Kidney epithelial cell (primary cell): ENCODE data around the gene EDEM1. TPM values are rescaled to one million over a fixed set of nuclear protein-coding genes. Genes with fewer than 3 reads are reported as not detected.
"Not testable (repeated sequence)": the region's sequence is repeated elsewhere in the genome, so short reads cannot be mapped to it uniquely, and the experiment has no call there.

Experiments used
- DNase-seq: peaks from one replicate; pipeline ENCODE4 v3.0.0-alpha.2; 2010; ENCODE audit warnings: low read depth
- H3K27me3 ChIP-seq: 2 replicates; pipeline ENCODE4 v1.6.0; 2011; ENCODE audit warnings: low read length; ENCODE audit not compliant: control insufficient read depth, insufficient read depth
- H3K36me3 ChIP-seq: 2 replicates; pipeline ENCODE4 v1.5.1; 2011; ENCODE audit warnings: low read length; ENCODE audit not compliant: control insufficient read depth, insufficient read depth
- H3K4me3 ChIP-seq: 2 replicates; pipeline ENCODE4 v1.5.1; 2011; ENCODE audit warnings: low read depth, mild to moderate bottlenecking, control low read depth, low read length
- CTCF ChIP-seq: IDR thresholded peaks from 2 replicates; pipeline ENCODE4 v1.5.1; 2011; ENCODE audit warnings: mild to moderate bottlenecking, moderate library complexity, low read length, control low read depth, inconsistent platforms; ENCODE audit not compliant: insufficient read depth, poor library complexity, severe bottlenecking
- total RNA-seq: library from RNA; depleted of rRNA; stranded (reverse); fragments of >200 nt; gene quantifications from 2 replicates; pipeline ENCODE4 v1.2.3, GENCODE V29; 2015

Gene EDEM1
- total RNA-seq, 1 donor from 2014 or later = 56.9 TPM

- no peak for TF ChIP-seq CTCF
- DNase-seq = no peak
These were observed 44.0 kb upstream of the EDEM1 start for GRCh38 chr3:5143464-5143863.

GRCh38 chr3:5144316-5144994, 43.1 kb upstream of the EDEM1 start:
- Histone ChIP-seq H3K4me3 (no peak overlapping the region), H3K27me3 (no peaks in the 10 kb centered on the region), H3K36me3 (no peaks in the 10 kb centered on the region)
- DNase-seq = no peak
- TF ChIP-seq CTCF = no peak

More at GRCh38 chr3:5143464-5143863, 44.0 kb upstream of the EDEM1 start:
- H3K4me3 ChIP-seq = no peak overlapping the region
- H3K36me3 ChIP-seq = no peaks in the 10 kb centered on the region
- H3K27me3 ChIP-seq = no peaks in the 10 kb centered on the region

GRCh38 chr3:5145120-5145519, 42.4 kb upstream of the EDEM1 start:
- H3K27me3 ChIP-seq = no peaks in the 10 kb centered on the region
- no peak overlapping the region for H3K4me3 ChIP-seq
- TF ChIP-seq CTCF = no peak
- no peak for DNase-seq
- H3K36me3 ChIP-seq = no peaks in the 10 kb centered on the region

GRCh38 chr3:5147152-5147551, 40.4 kb upstream of the EDEM1 start:
- H3K36me3 ChIP-seq, H3K27me3 ChIP-seq, H3K4me3 ChIP-seq, DNase-seq: not testable (repeated sequence)

- no peak overlapping the region for H3K4me3 ChIP-seq
- H3K36me3 ChIP-seq = no peaks in the 10 kb centered on the region
- DNase-seq = no peak
- H3K27me3 ChIP-seq = no peaks in the 10 kb centered on the region
- TF ChIP-seq CTCF = no peak
These were observed 38.1 kb upstream of the EDEM1 start for GRCh38 chr3:5149306-5149880.

- Histone ChIP-seq H3K36me3 (no peaks in the 10 kb centered on the region), H3K4me3 (no peak overlapping the region), H3K27me3 (no peaks in the 10 kb centered on the region)
- DNase-seq = no peak
- no peak for TF ChIP-seq CTCF
These were observed 35.9 kb upstream of the EDEM1 start for GRCh38 chr3:5151586-5151985.
